ENCODE measurements around the gene TFF2.

Gene TFF2, protein sequence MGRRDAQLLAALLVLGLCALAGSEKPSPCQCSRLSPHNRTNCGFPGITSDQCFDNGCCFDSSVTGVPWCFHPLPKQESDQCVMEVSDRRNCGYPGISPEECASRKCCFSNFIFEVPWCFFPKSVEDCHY

DNA sequence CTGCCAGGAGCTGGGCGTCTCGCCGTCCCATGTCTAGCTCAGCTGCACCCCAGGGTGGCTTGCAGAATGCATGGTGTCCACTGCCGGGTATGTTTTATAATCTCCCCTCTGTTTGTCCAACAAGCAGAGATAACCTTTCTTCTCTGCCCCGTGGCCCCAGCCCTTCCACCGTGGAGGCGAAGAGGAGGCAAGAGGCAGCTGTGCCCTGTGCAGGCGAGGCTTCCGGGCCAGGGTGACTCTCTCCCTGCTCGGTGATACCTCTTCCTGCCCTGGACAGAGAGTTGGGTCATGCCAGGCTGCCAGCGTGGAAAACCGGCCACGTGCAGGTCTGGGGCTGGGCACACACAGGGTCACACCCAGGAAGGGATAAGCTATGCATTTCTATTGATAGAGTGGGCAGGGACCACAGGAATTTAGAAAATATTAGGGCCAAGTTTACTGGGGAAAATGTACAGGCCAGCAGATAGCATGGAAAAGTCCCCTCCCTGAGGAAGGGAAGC lies at the start of gene TFF2:
TFF2 (minus strand) TSS at position 68 of the 500 bp plus-strand sequence; CDS start at position 31, 37 bp downstream.
- DNase-seq (ENCODE audit: low read depth in 2 of 2) = no peak

DNA sequence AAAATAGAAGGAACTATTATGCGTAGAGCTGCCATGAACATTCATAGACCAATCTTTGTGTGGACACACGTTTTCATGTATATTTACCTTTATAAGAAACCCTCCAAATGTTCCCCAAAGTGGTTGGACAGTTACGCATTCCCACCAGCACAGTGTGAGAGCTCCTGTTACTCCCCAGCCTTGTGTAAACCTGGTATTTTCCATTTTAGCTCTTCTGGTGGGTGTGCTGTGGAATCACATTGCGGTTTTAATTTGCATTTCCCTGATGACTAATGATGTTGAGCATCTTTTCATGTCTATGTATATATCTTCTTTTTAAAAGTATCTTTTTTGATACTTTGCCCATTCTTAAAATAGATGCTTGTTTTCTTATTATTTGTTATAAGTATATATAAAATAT lies 49.7 kb upstream of the TFF2 start:
- DNase-seq (ENCODE audit: low read depth in 2 of 2) = no peak

DNA sequence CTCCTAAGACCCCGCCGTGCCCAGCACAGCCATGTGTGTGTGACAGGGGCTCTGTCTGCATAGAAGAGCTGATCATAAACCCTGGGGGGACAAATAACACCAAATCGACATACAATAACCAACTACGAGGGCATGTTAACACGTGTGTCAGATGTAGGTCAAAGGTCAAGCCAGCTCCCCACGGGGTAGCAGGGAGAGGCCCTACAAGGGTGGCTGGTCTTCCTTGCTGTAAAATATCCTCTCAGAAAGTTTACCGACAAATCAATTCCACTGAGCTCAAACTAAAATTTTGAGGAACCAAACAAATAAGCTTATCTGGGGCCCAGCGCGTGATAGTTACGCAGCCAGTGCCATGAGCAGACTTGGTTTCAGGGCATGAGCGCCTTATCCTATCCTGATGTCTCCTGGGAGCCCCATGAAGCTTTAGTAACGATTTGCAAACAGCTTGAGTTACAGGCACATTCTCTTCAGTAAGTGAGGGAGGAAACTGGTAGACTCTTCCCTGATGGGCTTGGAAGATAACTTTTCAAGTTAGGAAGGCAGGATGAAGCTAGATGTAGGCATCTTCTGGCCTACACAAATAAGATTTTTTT lies 47.7 kb upstream of the TFF2 start:
- no peak for DNase-seq (ENCODE audit: low read depth in 2 of 2)

DNA sequence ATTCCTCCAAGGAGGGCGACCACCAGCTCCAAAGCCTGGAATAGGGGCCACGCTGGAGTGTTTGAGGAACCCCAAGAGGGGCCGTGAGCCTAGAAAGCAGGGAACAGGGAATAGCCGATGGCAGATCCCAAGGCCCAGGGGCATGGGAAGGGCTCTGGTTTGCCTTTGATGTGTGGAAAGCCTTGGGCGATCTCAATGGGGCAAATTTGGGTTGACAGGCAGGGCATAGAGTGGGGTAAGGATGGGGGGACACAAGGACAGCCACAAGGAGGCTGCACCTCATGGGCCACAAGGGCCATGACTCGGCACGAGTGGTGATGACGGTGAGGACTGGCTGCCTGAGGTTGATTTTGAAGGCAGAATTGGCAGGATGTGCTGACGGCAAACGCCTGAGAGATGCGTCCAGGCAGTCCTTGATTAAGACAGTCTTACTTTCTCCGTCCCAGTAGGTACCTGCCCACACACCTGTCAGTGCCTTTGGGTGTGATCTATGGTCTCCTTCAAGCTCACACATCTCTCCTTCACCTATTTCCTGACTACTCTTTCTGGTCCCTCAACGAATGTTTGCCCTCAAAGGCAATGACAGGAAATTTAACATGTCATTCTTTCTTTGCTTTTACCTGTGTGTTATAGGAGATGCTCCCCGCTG lies 47.1 kb upstream of the TFF2 start:
- no peak for DNase-seq (ENCODE audit: low read depth in 2 of 2)

DNA sequence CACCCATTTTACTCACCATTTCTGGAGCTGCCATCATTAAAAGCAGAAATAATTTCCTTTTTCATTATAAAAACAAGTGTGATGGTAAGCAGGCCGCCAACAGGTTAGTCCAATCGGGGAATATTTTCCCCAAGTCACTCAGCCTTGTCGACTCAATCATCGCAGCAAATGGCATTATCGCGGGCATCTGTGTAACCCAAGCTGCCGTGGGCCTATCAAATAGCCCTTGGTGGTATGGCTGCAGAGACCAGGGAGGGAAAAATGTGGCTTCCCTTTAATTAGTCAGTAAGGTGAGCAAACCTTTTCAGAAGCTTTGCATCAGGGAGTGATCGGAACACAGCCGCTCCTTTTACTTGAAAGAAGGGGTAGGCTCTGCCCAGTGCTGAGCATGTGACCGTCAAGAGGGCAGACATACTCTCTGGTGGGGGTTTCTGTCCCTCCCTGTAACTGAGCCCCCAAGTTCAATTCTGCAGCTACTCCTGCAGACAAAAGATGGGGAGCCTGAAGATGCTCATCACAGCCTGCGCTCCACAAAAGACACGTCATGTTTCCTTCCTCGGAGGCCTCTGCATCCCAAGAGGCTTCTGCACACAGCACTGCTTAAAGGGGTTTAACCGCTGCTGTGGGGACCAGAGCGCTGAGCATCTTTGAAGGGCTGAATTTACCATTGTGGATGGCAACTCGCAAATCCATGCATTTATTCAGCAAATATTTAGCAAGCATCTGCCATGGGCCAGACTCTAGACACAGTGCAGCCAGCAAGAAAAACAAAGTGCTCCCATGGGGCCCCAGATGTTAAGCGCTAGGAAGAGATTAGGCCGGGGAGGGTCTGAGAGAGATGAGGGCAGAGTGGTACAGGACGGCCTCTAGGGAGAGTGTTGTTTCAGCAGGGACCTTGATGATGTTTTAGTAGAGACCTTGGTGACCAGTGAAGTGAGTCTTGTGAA lies 46.3 kb upstream of the TFF2 start:
- no peak for DNase-seq (ENCODE audit: low read depth in 2 of 2)

DNA sequence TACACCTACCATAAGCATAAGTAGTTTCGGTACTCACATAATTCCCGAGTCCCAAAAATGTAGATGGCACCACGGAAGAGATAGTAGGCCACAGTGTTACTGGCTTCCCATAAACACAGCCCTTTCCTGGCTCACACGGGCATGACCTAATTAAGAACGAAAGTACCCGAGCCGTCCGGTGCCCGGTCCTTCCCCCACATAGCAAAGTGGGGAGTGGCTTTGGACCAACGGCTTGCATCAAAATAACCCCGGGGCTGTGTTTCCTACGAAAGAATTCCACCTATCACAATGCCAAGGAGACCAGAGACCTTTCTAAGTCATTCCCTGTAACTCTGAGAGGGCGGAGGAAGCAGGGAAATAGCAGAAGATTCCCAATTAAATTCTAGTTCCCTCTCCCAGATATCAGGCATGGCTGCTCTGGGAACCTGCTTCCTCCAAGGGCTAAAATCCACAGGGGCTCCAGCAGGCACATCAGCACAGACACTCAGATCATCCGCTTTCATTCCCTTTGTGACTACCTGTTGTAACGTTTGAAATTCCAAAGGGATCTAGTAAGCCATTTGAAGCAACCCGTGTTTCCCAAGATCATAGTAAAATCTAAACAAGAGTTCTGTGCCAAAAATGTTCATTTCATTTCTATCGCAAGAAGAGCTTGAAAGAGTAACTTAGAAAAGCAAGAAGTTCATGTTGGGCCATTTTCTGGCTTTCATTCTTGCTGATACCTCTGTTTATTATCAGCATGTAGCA lies 45.3 kb upstream of the TFF2 start, which contains the start of gene TMPRSS3:
TMPRSS3 (minus strand) TSS at position 148 of the 747 bp plus-strand sequence. CDS start 635 bp downstream, outside the sequence.
- no peak for DNase-seq (ENCODE audit: low read depth in 2 of 2)

DNA sequence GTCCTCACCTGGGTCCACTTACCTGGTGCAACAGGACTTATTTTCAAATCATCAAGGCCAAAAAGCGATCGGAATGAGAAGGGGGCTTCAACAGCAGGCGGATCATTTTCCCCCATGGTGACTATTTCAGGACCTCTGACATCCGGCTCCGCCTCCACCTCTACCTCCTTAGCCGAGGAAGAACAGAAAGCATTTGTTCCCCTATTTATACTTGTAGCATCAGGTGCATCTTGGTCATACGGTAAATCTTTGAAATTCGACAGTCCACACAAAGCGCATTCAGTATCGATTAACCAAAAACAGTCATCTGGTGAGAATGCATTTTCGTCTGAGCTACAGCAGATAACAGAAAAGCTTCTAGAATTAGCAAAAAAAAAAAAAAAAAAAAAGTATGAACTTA lies 44.5 kb upstream of the TFF2 start:
- no peak for DNase-seq (ENCODE audit: low read depth in 2 of 2)

DNA sequence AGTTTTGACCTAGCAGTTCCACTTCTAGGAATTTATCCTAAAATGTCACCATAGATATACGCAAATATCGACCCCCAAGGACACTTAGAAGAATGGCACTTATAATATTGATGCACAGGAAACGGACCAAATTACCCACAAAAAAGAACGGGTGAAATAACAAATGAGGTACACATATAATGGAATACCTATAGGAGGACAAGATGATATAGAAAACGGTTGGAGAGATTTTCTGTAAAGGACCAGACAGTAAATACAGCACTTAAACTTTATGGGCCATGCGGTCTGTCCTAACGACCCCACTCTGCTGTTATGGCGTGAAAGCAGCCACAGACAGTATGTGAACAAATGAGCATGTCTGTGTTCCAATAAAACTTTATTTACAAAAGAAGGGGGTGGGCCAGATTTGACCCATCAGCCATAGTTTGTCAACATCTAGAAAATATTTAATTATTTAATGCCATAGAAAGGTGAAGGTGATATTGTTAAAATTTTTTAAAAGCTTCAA lies 42.7 kb upstream of the TFF2 start:
- DNase-seq (ENCODE audit: low read depth in 2 of 2) = no peak

DNA sequence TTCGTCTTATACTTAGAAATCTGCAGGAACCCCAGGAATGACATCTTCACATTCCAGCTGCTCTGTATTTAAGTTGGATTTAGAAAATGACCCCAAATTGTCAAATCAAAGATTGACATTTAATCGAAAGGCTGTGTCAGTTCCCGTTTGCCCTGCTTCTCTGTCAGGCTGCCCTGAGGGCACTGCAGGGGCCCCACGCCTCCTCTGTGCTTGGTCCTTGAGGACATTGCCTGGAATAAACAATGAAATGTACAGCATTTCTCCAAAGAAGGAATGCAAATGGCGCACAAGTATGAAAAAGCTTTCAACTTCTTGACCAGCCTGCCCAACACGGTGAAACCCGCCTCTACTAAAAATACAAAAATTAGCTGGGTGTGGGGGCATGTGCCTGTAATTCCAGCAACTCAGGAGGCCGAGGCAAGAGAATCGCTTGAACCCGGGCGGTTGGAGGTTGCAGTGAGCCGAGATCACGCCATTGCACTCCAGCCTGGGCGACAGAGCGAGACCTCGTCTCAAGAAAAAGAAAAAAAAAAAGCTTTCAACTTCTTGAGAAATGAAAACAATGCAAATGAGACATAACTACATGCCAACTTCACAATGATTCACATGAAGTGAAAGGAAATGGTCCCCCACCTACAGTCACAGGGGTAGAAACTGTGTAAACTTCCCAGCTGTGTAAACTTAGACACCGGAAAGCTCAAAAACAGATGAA lies 42.1 kb upstream of the TFF2 start:
- DNase-seq (ENCODE audit: low read depth in 2 of 2) = no peak

DNA sequence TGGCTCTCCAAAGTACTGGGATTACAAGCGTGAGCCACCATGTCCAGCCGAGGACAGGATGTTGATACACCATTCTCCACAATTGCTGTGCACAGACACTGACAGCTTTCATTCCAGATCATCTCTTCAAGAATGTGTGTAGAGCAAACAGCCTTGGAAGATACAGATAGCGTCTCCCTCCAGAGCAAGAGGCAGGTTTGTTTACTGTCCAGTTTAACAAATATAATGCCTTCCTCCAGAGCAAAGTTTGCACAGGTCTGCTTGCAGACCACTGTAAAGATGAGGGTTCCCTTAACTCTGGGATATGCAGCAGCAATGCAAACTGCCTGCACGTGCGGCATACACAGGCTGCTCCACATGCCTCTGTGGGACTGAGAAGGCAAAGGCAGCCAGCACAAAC lies 40.5 kb upstream of the TFF2 start:
- DNase-seq (ENCODE audit: low read depth in 2 of 2) = no peak

DNA sequence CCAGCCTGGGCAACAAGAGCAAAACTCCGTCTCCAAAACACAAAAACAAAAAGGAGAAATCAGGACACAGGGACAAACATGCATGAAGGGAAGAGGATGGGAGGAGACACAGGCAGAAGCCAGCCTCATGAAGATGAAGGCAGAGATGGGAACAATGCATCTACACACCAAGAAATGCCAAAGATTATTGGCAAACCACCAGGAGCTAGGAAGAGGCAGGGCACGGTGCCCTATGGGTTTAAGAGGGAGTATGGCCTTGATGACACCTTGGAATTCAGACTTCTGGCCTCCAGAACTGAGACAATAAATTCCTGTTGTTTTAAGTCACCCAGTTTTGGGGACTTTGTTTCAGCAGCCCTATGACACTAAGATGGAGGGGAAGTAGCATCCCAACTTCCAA lies 39.9 kb upstream of the TFF2 start:
- DNase-seq (ENCODE audit: low read depth in 2 of 2) = no peak

DNA sequence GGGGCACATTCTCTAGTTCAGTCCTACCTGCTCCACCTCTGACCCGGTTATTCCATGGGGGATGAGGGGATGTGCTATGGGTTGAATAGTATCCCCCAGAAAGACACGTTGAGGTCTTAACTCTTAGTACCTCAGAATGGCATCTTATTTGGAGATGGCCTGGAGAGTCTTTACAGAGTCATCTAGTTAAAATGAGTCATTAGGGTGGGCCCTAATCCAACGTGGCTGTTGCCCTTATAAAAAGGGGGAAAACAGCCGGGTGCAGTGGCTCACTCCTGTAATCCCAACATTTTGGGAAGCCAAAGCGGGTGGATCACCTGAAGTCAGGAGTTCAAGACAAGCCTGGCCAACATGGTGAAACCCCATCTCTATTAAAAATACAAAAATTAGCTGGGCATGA lies 39.4 kb upstream of the TFF2 start:
- no peak for DNase-seq (ENCODE audit: low read depth in 2 of 2)

DNA sequence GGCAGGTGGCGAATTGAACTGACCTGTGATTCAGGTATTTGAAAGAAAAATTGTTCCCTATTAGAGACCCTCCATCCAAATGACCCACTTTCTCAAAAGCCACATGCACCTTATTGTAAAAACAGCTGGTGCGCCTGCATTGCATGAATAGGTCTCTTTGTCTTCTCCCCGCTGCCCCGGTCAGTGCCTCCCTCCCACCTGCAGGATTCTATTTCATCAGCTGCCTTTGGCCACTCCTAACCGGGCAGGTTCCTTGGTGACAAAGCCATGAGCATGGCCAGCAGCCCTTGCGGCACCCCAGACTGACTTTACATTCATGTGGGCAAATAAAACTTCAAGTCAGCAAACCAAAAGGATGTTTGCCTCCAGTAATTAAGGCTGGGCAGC lies 38.6 kb upstream of the TFF2 start:
- no peak for DNase-seq (ENCODE audit: low read depth in 2 of 2)

DNA sequence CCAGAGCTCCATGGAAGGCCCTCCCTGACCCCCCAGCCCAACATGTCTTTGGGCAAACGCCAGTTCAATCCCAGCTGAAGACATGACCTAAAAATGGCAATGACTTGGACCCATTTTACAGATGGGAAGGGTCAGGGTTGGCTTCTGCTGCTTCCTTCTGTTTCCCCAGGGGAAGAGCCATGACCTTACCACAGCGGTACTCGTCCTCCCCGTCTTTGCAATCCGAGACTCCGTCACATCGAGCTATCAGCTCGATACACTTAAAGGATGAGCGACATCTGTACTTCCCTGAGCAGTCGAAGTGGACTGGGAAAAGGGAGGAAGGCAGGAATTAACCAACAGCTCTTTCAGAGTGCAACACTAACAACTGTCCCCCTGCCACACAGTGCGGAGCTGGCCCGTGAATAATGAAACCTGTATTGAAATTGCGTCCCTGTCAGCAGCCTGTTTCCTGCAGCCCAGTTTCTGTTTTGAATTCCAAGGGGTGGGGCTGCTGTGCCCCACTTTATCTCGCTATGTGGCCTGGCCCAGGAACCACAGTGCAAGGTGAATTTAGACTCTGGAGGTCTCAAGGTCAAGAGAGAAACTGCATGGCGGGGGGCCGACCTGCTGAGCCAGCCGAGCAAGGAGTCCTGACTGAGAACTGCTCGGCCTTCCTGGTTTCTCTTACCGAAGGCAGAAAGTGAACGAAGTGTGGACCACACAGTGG lies 38.1 kb upstream of the TFF2 start:
- no peak for DNase-seq (ENCODE audit: low read depth in 2 of 2)

DNA sequence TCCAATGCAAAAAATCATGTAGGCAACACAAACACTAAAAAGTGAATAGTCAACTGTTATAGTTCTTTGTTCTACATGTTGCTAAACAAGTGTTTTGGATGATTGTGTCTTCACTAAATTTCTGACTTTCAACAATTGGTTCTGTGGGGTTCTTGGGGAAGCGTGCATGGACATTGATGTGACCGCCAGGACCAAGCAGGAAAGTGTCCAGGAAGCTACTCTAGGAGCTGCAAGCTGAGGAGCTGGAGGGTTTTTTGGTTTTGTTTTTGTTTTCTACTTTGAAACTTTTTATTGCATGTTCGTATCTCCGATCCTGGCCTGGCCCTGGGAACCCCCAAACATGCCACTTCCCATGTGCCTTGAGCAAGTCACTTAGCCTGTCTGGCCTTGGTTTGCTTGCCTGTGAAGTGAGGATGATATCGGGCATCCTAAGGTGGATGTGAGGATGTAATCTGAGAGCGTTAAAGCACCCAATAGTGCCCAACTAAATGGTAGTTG lies 37.1 kb upstream of the TFF2 start:
- DNase-seq (ENCODE audit: low read depth in 2 of 2) = no peak

DNA sequence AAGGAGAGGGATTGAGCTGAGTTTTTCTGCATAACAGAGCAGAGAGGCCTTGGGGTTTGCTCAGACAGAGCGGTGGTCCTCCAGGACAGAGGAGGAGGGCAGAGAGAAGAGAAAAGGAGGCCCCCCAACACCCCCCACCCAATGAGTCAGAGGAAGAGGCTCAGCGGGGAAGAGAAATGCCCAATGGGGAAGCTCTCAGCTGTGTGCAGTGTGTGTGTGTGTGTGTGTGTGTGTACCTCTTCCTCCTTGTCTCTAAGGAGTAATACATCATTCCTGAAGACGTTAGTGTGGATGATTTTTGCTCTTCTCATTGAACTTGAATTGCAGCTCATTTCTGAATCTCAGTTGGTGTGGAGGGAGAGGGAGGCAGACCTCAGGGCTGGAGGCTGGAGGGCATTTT lies 36.4 kb upstream of the TFF2 start:
- no peak for DNase-seq (ENCODE audit: low read depth in 2 of 2)

DNA sequence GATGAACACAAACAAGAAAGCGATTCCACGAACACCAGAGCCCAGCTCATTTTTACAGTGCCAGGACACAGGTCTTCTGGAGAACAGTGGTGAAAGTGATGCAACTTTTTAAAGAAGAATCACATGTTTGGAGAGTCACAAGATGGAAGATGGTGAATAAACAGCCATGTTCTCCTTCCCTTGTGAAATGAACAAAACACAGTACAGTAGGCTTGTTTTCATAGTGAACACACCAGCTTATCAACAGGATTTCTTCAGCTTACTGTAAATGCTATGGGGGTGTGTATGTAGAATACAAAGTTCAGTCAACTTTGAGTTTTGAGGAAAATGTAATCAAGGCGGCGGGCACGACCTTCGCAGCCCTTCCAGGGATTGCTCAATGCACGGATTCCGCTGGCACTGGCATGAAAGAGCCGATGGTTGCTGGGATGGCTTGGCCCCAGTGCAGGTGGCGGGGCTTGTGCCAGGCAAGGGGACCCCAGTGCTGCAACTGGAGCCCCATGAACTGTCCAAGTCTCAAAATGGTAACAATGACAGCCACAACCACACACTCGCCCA lies 35.3 kb upstream of the TFF2 start:
- DNase-seq (ENCODE audit: low read depth in 2 of 2) = no peak

DNA sequence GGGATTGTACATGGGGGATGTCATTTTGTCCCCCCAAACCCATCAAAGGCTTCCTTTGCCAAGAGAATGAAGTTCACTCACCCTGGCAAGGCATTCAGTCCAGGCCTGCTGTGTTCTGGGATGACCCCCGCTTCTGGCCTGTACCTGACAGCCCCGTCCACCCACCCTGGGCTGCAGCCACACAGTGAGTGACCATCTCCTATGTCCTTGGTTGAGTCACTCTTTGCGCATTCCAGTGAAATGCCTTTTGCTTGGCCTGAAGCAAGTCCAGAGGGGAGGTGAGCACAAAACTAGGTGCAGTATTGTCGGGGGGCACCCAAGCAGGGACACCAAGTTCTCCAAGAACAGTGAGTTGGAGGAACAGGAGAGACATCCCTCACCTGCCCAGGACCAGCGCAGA lies 34.8 kb upstream of the TFF2 start:
- DNase-seq (ENCODE audit: low read depth in 2 of 2) = no peak

DNA sequence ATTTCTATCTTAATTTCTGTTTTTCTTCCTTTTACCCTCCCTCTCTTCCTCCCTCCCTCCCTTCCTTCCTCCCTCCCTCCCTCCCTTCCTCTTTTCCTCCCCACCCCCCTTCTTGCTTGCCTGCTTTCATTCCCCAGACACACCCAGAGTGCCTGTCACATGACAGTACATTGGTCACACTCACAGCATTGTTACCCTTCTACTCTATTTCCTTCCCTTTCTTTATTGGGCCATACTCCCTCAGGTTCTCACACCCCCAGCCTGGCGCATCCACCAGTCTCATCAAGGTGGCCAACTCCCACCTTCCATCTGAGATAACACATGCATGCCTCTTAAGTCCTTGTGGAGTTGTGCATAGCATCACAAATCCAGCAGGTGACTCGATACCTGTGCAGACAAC lies 34.2 kb upstream of the TFF2 start:
- DNase-seq (ENCODE audit: low read depth in 2 of 2) = no peak

All from stimulated activated CD8-positive, alpha-beta memory T cell treated with anti-CD3 and anti-CD28 coated beads, Interleukin-2, amount 100 ng/mL, for 1 hour (primary cell).